ENCODE data around the gene PLCH2. TPM values are rescaled to one million over a fixed set of nuclear protein-coding genes. Genes with fewer than 3 reads are reported as not detected.

The PLCH2 gene
- total RNA-seq, 2 experiments from 2014 or later, result 2.9 to 6.0 TPM

GRCh38 chr1:2499986-2500596, 24.0 kb downstream of the PLCH2 start:
- POLR2A ChIA-PET, result no interaction called here
- CTCF ChIA-PET, result no interaction called here
- Mint-ChIP-seq H3K4me3 (no peak overlapping the region), H3K27ac (peak overlapping the region; percentile 76), H3K4me1 (ENCODE audit: low read depth) (peaks cover 29% of the 10 kb centered on the region), H3K9me3 (no peaks in the 10 kb centered on the region), H3K27me3 (no peaks in the 10 kb centered on the region), H3K36me3 (ENCODE audit: low read depth) (no peaks in the 10 kb centered on the region)
- DNase-seq, result peak; percentile 49
- TF ChIP-seq, protein P1, sequence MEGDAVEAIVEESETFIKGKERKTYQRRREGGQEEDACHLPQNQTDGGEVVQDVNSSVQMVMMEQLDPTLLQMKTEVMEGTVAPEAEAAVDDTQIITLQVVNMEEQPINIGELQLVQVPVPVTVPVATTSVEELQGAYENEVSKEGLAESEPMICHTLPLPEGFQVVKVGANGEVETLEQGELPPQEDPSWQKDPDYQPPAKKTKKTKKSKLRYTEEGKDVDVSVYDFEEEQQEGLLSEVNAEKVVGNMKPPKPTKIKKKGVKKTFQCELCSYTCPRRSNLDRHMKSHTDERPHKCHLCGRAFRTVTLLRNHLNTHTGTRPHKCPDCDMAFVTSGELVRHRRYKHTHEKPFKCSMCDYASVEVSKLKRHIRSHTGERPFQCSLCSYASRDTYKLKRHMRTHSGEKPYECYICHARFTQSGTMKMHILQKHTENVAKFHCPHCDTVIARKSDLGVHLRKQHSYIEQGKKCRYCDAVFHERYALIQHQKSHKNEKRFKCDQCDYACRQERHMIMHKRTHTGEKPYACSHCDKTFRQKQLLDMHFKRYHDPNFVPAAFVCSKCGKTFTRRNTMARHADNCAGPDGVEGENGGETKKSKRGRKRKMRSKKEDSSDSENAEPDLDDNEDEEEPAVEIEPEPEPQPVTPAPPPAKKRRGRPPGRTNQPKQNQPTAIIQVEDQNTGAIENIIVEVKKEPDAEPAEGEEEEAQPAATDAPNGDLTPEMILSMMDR (IDR thresholded peaks at IDR 0.05), result no peak
- peak; percentile 67 for ATAC-seq
- intact Hi-C loops (cut with micrococcal nuclease), result no loop called here

GRCh38 chr1:2501041-2501819, 25.1 kb downstream of the PLCH2 start:
- no peak for DNase-seq
- intact Hi-C loops (cut with micrococcal nuclease), result no loop called here
- H3K27ac Mint-ChIP-seq, result no peak overlapping the region
- ChIA-PET POLR2A (interaction anchor here (1.6 kb wide), 1 partner anchor 55 kb away, joined by 3 read pairs; the partner anchor contains the start of gene TNFRSF14), CTCF (no interaction called here)
- H3K36me3 Mint-ChIP-seq (ENCODE audit: low read depth), result no peaks in the 10 kb centered on the region
- TF ChIP-seq, protein P1 (IDR thresholded peaks at IDR 0.05), result no peak
- no peaks in the 10 kb centered on the region for H3K9me3 Mint-ChIP-seq
- H3K4me3 Mint-ChIP-seq, result no peak overlapping the region
- ATAC-seq, result no peak
- H3K4me1 Mint-ChIP-seq (ENCODE audit: low read depth), result peaks cover 26% of the 10 kb centered on the region
- H3K27me3 Mint-ChIP-seq, result no peaks in the 10 kb centered on the region

- ATAC-seq, result no peak
- H3K27ac Mint-ChIP-seq, result no peak overlapping the region
- H3K9me3 Mint-ChIP-seq, result no peaks in the 10 kb centered on the region
- DNase-seq, result no peak
- H3K4me3 Mint-ChIP-seq, result no peak overlapping the region
- TF ChIP-seq, protein P1 (IDR thresholded peaks at IDR 0.05), result no peak
- CTCF ChIA-PET, result no interaction called here
- H3K36me3 Mint-ChIP-seq (ENCODE audit: low read depth), result no peaks in the 10 kb centered on the region
- peaks cover 21% of the 10 kb centered on the region for H3K4me1 Mint-ChIP-seq (ENCODE audit: low read depth)
- H3K27me3 Mint-ChIP-seq, result no peaks in the 10 kb centered on the region
- intact Hi-C loops (cut with micrococcal nuclease), result no loop called here
- POLR2A ChIA-PET, result interaction anchor here (1.5 to 1.6 kb wide), 2 partner anchors 8 to 54 kb away, joined by 3 read pairs; partner anchors contain the start of gene TNFRSF14
Measured at GRCh38 chr1:2501820-2502119, 25.7 kb downstream of the PLCH2 start.

DNA sequence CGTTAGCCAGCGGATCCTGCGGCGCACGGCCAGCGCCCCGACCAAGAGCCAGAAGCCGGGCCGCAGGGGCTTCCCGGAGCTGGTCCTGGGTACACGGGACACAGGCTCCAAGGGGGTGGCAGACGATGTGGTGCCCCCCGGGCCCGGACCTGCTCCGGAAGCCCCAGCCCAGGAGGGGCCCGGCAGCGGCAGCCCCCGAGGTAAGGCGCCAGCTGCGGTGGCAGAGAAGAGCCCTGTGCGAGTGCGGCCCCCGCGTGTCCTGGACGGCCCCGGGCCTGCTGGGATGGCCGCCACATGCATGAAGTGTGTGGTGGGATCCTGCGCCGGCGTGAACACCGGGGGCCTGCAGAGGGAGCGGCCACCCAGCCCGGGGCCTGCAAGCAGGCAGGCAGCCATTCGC, 26.1 kb downstream of the PLCH2 start:
- Mint-ChIP-seq H3K4me1 (ENCODE audit: low read depth) (peaks cover 18% of the 10 kb centered on the region), H3K9me3 (no peaks in the 10 kb centered on the region), H3K4me3 (no peak overlapping the region), H3K27me3 (no peaks in the 10 kb centered on the region), H3K27ac (no peak overlapping the region), H3K36me3 (ENCODE audit: low read depth) (no peaks in the 10 kb centered on the region)
- DNase-seq (no peak), ATAC-seq (no peak)
- POLR2A ChIA-PET, result interaction anchor here (1.5 to 1.6 kb wide), 2 partner anchors 8 to 54 kb away, joined by 3 read pairs; partner anchors contain the start of gene TNFRSF14
- intact Hi-C loops (cut with micrococcal nuclease), result no loop called here
- TF ChIP-seq, protein P1 (IDR thresholded peaks at IDR 0.05), result no peak
- CTCF ChIA-PET, result interaction anchor here (1.5 kb wide), 1 partner anchor 22 kb away, joined by 6 read pairs; no protein-coding TSS in a partner anchor
